ENCODE results near the gene SYT5.
A peak's percentile ranks its signal among the peaks of the same experiment; 100 is the strongest.
"Not testable (repeated sequence)": the region's sequence is repeated elsewhere in the genome, so short reads cannot be mapped to it uniquely, and the experiment has no call there.

The SYT5 gene

DNA sequence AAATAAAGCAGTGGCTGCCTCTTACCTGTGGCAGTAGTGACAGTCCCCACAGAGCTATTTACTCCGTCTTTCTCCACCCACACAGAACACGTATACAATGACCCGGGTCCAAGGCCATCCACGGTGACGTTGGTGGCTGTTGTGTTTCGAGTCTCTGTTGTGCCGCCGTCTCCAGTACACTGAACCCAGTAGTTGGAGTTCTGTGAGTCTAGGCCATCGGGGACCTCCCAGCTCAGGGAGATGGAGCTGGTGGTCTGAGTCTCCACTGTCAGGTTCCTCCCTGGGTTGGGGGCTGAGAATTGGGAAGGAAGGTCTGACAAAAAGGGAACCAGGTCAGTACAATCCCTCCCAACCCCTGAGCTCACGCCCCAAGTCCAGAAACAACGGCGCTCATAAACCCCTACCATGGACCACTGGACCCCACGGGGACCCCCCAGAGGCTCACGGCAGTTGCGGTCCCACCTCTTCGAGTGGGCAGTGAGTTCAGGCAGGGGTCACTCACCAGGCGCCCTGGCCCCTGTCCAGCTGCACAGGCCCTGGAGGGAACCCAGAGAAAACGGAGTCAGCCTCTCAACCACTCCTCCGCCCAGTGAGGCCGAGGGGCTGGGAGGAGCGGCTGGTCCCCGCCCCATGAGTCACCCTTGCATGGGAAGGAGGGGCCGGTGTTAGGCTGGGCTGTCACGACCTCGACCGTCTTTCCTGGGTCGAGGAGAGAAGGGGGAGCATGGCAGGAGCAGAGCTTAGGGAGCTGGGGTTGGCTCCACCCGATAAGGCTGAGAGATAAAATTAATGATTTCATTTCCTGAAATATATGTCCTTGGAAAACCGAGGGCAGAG lies 26.8 kb upstream of the SYT5 start:
- peak; percentile 84 for DNase-seq (ENCODE audit: low spot score)

DNA sequence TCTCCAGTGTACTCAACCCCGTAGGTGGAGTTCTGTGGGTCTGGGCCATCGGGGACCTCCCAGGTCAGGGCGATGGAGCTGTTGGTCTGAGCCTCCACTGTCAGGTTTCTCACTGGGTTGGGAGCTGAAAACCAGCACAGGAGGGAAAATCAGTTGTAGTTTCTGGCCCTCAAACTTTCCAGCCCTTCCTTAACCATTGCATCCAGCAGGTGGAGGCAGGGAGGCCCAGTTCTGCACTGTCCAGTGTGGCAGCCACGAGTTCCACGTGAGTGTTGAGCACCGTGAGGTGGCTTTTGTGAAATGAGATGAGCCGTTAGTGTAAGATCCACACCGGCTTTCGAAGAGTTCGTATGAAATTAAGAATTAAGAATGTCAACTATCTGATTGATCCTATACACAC lies 22.1 kb upstream of the SYT5 start:
- not testable (repeated sequence) for DNase-seq (ENCODE audit: low spot score)

DNA sequence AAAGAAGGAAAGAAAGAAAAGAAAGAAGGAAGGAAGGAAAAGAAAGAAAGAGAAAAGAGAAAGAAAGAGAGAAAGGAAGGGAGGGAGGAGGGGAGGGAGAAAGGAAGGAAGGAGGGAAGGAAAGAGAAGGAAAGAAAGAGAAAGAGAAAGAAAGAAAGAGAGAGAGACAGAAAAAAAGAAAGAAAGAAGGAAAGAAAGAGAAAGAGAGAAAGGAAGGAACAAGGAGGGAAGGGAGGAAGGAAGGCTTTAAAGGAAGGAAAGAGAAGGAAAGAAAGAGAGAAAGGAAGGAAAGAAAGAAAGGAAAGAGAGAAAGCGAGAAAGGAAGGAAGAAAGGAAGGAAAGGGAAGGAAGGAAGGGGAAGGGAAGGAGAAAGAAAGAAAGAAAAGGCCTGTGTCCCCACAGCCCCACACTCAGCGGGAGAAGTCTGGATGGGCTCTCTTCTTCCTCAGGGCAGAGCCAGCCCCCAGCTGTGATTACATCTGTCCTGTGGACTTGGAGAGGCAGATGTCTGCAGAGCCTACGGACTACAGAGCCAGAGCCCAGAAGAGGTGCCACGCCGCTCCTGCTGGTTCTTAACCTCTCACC lies 19.6 kb upstream of the SYT5 start:
- DNase-seq (ENCODE audit: low spot score), result no peak

DNA sequence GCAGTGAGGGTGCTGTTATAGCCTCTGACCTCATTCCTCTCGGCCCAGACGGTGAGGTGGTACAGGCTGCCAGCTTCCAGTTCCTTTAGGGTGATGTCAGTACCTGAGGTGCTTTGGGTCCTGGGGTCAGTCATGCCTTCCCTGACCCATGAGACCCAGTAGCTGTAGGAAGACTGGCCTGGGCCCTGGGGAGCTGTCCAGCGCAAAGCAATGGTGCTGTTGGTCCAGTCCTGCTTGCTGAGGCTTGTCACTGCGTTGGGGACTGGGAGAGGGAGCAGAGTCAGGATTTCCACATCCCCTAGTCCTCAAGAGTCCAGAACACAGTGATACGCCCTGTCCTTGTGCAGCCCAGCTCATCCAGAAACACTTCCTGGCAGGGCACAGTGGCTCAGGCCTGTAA lies 18.6 kb upstream of the SYT5 start:
- no peak for DNase-seq (ENCODE audit: low spot score)

DNA sequence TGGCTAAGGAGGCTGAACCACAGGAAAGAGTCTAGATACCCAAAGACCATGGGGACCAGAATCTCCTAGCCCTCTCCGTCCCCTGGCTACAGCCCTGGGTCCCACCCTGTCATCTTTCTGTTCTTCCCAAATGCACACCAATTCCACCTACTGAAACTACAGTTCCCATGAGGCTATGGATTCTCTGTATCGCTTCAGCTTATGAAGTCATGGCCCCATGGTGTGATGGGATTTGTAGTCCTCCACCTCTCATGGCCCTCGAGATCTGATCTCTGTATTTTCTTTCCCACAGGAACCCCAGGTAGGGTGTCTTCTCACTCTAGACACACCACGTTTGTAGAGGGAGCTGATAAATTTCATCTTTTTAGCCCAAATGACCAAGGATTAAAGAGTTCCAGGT lies 17.4 kb upstream of the SYT5 start:
- no peak for DNase-seq (ENCODE audit: low spot score)

DNA sequence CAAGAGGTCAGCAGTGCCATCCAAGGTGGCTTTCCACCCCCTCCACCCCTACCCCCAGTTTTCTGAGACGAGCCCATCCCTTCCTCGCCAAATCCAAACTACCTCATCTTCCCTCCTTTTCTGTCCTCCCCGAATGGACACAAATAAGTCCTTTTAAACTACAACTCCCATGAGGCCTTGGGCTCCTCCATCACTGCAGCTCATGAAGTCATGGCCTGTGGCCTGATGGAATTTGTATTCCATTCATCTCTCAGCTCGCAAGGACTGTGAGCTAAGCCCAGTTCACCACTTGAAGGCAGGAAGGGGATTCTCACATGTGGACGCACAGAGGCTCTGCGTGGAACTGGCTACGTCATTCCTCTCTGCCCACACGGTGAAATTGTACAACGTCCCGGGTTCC lies 16.7 kb upstream of the SYT5 start:
- no peak for DNase-seq (ENCODE audit: low spot score)

DNA sequence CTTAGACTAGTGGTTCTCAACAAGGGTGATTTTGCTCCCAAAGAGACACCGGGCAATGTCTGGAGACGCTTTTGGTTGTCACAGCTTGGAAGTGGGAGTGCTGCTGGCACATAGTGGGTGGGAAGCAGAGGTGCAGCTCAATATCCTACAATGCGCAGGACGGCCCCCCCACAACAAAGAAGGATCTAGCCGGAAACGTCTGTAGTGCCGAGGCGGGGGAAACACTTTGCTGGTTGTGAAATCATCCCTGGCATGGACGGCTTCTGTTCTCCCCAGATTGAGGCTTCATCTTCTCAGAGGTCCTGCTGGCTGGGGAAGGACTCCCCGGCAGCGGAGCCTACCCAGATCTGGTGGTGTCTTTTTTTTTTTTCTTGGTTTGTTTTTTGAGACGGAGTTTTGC lies 13.4 kb upstream of the SYT5 start:
- no peak for DNase-seq (ENCODE audit: low spot score)

DNA sequence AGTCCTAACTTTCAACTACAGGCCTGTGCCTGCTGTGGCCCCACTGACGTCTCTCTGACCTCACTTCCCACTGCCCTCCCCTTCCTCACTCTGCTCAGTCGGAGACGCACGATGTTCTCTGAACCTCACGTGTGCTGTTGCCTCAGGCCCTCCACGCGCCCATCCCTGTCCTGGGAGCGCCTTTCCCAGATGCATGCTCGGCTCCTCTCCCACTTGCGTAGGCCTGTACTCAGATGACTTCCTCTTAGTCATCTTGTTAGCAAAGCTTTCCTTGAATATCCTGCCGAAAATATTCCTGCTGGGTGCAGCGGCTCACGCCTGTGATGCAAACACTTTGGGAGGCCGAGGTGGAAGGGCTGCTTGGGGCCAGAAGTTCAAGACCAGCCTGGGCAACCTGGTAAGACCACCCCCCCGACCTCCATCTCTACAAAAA lies 9.3 kb upstream of the SYT5 start:
- DNase-seq (ENCODE audit: low spot score), result no peak

DNA sequence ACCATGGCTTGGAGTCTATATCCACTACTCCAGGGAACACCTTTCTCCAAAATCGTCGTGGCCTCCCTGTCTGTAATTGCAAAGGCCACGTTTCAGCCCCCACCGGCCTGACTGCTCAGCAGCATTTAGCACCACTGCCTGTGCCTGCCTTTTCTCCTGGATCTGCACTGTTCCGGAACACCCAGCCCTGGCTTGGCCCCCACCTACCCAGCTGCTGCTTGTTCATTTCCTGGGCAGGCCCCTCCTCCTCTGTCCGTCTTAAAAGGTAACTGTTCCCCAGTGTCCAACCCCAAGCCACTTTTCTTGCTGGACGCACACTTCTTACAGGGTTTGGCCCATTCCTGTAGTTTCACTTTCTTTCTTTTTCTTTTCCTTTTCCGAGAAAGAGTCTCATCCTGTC lies 8.5 kb upstream of the SYT5 start:
- DNase-seq (ENCODE audit: low spot score), result no peak

DNA sequence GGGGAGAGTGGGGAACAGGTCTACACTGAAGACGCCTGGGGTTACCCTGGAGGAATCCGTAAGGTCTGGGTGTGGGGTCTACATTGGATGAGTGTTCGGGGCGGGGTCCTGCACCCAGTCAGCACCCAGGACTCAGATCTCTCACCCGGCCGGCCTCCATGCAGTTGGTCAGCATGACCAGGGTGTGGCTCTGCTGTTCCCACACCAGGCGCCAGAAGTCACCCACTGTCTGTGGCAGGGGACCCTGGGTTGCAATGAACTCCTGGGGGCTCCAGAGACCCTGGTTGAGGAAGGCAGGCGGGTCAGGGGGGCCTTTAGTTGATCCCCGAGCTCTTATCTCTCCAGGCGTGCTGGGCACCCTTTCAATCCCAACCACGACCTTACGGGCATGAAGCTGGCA lies 6.0 kb upstream of the SYT5 start:
- DNase-seq (ENCODE audit: low spot score), result no peak

DNA sequence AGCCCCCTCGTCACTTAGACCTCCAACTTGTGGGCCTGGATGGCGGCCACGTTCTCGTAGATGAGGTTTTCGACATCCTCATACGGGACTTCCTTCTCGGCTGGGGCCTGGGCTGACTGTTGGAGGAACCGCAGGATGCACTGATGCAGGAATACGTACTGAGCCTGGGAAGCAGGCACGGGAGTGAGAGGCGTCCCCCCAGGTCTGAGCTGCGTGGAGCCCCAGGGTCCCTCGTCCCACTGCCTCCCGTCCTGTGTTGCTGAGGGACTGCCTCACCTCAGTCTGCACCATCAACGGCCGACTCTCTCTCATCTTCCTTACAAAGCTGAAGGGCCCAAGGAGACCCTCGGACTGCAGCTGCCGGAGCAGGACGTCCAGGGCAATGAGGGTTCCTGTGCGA lies 1.7 kb upstream of the SYT5 start:
- DNase-seq (ENCODE audit: low spot score), result no peak

DNA sequence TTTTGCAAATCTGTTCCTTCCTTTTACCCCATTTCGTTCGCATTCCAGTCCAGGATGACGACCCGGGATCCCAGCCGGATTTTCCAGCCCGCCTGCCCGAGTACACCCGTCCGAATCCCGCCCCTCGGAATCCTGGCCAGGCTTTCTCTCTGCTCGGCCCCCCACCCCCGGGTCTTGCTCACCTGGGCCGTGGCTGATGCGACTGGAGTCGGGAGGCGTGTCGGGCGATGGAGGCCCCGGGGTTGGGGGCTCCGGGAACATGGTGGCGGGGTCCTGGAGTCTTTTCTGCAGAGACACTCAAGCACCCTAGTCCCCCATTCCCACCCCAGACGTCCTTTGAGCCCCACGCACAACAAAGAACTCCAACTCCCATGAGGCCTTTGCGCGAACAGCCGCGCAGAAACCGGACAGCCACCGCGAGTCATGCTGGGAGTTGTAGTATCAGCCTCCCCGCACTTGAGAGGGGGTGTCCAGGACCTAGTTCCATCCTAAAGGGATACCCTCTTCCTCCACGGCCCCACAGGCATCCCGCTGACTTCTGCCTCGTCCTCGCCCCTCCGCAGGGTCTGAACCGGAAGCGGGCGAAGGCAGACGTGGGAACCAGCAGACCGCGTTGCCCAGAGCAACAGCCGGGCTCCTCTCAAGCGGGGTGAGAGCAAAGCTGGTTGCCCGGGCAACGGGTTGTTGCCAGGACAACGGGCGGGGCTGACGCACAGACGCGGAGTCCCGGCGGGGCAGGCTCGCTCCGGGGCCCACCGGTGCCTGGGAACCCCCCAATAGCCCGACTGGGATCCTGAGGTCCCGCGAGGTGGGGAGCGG lies 1.1 kb downstream of the SYT5 start:
- DNase-seq (ENCODE audit: low spot score), result peak; percentile 94

DNA sequence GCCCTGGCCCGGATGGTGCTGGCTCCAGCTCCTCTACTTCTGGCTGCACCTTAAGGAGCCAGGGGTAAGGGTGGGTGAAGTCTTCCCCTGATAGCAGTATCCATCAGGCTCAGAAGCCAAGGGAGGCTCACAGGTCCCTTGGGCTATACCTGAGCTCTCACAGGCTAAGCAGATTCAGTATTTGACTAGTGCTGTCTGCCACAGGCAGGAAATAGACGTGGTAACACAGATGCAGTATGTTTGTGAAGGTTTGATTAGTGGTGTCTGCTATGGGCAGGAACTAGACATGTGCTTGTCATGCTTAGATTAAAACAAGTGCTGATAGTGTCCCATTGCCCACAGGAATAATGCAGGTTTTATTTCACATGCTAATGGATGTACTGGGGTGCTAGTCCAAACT lies 4.0 kb downstream of the SYT5 start:
- DNase-seq (ENCODE audit: low spot score), result no peak

DNA sequence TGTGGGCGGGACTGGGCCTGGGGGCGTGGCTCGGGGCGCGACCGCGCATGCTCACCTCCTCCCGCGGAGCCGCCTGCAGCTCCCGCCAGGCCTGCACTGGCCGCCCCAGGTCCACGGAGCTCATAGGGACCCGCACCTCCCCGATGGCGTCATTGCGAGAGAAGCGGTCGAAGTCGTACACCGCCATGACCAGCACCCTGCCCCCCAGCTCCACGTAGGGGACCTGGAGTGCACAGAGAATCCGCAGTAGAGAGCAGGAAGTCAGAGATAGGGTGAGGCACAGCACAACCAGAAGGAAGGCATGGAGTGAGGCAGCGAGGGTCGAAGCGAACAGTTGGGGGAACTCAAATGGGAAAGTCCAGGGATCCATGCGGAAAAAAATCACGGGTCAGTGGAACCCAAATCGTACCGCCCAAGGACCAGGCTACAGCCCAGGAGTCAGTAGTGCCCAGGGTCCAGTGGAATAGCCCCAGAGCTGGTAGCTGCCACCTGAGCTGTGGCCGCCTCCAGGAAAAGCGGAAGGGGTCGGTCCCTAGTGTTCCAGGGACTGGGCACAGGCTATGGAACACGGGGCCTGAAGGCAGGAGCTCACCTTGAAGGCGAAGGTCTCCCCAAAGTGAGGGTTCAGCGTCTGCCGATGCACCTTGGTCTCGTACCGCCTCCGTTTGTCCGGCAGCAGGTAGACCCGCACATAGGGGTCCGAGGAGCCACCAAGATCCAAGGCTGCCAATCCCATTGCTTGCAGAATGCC lies 4.8 kb downstream of the SYT5 start:
- peak; percentile 59 for DNase-seq (ENCODE audit: low spot score)

DNA sequence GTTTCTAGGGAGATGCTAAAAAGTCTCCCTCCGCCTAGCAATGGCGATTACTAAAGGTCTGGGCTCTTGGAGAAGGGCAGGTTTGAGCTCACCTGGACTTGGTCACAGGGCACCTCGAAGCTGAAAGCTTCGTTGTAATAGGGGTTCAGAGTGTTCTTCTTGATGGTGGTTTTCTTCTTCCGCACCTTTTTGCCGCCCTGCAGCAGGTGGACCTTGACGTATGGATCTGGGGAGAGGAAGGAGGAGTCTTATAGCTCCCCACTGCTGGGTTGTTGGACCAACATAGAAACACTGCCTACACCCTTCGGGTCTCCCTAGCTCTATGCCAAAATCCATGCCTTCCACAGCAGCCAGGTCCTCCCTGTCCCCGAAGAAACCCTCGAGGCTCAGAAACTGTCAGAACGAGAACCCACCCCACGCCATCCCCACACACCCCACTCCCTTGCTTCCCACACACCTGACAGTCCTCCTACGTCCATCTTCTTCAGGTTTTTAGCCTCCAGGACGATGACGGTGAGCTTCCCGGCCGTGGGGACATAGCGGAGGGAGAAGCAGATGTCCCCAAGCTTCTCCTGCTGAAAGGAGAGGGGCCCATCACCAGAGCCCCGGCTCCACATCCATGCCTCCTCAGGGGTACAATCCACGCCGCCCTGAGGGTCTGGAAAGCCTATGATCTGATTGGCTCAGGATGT lies 5.5 kb downstream of the SYT5 start:
- no peak for DNase-seq (ENCODE audit: low spot score)

DNA sequence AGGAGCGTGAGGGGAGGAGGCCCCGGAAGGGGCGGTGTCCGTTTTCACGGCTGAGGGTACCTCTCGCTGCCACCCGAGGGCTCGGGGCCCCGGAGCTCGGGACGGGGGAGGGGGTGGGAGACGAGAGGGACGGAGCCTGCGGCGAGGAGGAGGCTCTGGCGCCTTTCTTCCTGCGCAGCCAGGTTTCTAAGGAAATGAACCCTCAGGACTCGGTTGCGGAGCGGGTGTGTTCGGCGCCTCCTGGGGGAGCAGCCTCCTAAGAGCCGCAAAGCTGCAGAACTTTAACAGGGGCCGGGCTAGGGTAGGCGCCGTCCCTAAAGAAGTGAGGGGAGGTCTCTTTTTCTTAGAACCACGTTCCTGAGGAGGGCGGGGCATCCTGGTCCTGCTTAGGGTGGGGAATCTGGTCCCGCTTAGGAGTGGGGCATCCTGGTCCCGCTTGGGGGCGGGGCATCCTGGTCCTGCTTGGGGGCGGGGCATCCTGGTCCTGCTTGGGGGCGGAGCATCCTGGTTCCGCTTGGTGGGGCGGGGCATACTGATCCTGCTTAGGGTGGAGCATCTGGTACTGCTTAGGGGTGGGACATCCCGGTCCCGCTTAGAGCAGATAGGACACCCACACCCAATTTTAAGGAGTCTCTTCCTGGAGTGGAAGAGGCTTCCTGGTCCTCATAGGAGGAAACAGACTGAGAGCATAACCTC lies 6.2 kb downstream of the SYT5 start:
- DNase-seq (ENCODE audit: low spot score), result peak; percentile 88

DNA sequence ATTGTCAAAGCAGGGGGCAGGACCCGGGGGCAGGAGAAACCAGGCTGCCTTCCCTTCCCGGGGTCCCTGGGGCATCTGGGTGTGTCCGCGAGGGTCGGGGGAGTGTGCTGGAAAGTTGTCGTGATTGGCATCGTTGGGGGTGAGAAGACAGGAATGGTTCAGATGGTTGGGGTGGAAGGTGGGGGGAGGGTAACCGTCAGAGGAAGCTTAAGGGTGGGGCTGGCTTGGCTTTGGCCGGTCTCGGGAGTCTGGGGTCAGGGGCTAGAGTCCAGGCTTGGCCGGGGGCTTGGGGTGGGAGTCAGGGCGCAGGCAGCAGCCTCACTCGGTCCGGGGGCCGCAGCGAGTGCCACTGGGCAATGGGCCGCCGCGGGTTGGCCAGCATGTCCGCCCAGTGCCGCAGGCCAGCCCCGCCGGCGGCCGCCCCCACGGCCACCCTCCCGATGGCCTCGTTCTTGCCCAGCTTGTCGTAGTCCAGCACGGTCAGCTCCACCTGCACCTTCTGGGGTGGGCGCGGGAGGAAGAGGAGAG lies 6.8 kb downstream of the SYT5 start:
- DNase-seq (ENCODE audit: low spot score), result peak; percentile 68

DNA sequence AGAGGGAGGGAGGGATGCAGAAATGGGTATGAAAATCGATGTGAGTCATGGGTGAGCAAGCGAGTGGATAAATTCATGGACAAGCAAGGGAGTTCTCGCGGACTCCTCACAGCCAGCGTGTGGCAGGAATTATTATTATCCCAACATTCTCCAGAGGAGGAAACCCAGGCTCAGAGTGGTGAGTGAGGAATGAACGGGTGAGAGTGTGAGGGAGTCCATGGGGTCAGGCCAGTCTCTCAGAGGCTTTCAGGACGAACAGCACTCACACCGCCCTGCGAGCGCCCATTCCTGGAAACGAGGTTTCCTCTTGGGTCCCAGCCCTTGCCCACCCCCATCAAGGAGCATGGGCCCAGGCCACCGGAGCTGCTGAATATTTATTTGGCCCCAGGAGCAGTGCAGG lies 7.3 kb downstream of the SYT5 start:
- DNase-seq (ENCODE audit: low spot score), result peak; percentile 51

DNA sequence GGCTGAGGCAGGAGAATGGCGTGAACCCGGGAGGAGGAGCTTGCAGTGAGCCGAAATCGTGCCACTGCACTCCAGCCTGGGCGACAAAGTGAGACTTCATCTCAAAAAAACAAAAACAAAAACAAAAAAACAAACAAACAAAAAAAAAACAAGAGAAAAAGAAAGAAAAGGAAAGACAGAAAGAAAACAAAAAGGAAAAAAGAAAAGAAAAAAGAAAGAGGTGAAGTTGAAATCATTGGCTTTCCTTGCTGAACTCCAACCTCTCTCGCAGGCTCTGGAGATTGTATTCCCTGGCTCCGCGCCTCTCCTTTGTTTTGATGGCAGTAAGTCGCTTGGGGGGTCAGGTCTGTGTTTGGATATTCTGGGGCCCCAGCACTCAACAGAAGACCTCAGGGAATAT lies 7.8 kb downstream of the SYT5 start:
- DNase-seq (ENCODE audit: low spot score), result not testable (repeated sequence)

DNA sequence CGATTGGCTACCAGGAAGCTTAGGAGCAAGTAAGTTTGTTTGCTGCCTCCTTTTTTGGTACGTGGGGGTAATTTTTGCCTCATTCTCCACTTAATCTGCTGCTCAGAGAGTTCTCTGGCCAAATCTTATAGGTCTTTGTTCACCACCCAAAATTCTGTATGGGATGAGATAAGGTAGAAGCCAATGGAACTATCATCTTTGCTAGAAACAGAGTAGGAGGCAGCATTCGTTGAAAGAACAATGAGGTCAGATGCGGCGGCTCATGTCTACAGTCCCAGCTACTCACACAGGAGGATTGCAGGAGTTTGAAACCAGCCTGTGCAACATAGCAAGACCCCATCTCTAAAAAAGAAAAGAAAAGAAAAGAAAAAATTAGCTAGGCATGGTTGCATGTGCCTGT lies 8.6 kb downstream of the SYT5 start:
- no peak for DNase-seq (ENCODE audit: low spot score)

DNA sequence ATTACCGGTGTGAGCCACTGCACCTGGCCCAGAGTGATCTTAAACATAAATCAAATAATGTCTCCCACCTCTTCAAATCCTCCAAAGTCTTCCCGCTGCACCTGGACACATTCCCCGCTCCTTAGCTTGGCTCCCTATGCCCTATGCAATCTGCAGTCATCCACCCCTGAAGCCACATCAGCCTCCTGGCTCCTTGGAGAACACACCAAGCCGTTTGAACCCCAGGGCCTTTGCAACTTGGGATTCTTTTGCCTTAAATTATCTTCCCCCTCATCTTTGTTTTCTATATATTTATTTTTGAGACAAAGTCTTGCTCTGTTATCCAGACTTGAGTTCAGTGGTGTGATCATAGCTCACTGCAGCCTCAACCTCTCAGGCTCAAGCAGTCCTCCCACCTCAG lies 11.0 kb downstream of the SYT5 start:
- DNase-seq (ENCODE audit: low spot score), result no peak
